Choroid plexus epithelial cell (primary cell): ENCODE measurements around the gene IFT80.
A peak's percentile ranks its signal among the peaks of the same experiment; 100 is the strongest.

ENCODE experiments used
- DNase-seq: peaks from one replicate; pipeline ENCODE4 v3.0.0-alpha.2; 2010; ENCODE audit warnings: low read depth
- H3K4me3 ChIP-seq: 2 replicates; pipeline ENCODE4 v1.5.1; 2011; ENCODE audit warnings: low read depth, mild to moderate bottlenecking, control low read depth, low read length, moderate library complexity
- TF ChIP-seq, protein P1 (sequence below): conservative IDR thresholded peaks from 2 replicates; pipeline ENCODE4 v1.5.1; 2011; ENCODE audit warnings: low read depth, mild to moderate bottlenecking, control low read depth, inconsistent platforms, low read length, moderate library complexity

The IFT80 gene

DNA sequence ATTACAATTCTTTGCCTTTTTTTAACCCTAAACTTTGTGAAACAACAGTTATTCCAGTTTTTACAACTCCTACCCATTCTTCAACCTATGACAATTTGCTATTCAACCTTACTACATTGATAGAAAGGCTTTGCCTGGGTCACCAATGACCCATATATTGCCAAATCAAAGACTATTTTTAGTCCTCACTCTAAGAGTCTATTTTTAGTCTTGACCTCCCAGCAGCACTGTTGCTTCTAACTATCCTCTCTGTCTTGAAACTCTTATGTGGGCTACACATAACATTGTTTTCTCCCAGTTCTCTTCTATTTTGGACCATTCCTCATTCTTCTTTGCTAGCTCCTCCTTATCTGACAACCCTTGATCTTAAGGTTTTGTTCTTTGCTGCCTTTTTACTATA, 102.4 kb downstream of the IFT80 start:
- DNase-seq: peak; percentile 66
- TF ChIP-seq, protein P1, sequence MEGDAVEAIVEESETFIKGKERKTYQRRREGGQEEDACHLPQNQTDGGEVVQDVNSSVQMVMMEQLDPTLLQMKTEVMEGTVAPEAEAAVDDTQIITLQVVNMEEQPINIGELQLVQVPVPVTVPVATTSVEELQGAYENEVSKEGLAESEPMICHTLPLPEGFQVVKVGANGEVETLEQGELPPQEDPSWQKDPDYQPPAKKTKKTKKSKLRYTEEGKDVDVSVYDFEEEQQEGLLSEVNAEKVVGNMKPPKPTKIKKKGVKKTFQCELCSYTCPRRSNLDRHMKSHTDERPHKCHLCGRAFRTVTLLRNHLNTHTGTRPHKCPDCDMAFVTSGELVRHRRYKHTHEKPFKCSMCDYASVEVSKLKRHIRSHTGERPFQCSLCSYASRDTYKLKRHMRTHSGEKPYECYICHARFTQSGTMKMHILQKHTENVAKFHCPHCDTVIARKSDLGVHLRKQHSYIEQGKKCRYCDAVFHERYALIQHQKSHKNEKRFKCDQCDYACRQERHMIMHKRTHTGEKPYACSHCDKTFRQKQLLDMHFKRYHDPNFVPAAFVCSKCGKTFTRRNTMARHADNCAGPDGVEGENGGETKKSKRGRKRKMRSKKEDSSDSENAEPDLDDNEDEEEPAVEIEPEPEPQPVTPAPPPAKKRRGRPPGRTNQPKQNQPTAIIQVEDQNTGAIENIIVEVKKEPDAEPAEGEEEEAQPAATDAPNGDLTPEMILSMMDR: no peak
- H3K4me3 ChIP-seq: no peak overlapping the region

DNA sequence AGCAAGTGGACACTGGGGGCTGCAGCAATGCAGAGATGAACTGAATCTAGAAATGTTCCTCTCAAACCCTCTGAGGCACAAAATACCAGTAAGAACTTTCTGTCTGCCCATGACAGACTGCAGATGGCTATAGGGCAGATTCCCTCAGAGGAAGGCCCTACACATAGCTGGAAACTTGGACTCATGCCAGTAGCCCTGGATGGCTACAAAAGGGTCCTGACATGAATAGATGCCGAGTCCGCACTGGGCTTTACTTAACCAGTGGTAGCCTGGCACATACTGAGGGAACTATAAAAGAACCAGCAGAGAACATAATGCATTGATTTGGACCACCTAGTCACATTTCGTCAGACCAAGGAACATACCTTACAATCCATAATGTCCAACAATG, 107.1 kb downstream of the IFT80 start:
- no peak overlapping the region for H3K4me3 ChIP-seq
- TF ChIP-seq, protein P1: no peak
- no peak for DNase-seq

DNA sequence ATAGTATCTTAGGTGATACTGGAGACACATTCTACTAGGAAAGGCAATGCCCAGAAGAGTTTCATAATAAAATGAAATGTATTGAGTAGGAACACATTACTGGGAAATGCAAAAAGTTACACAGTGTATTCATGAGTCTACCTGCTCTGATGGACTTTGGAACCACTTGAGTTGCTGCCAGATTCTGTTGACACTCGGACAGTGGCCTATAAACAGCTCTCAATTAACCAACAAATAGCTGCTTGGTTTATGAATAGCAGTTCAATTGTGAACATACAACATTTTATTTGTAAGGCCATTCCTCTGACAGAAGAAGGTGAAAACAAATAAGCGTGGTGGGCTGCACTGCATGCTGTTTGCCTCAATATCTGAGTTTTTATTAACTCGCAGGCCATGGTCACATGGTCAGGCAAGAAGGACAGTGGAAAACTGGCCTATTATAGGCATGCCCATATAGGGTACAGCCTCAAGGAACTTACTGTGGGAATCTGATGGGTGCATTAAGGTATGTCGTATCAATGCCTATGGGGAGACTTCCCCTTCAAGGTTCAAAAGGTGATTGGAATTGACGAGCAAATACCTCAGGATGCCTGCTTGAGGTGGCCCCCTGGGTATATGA, 107.6 kb downstream of the IFT80 start:
- TF ChIP-seq, protein P1: no peak
- no peak for DNase-seq
- H3K4me3 ChIP-seq: no peak overlapping the region

DNA sequence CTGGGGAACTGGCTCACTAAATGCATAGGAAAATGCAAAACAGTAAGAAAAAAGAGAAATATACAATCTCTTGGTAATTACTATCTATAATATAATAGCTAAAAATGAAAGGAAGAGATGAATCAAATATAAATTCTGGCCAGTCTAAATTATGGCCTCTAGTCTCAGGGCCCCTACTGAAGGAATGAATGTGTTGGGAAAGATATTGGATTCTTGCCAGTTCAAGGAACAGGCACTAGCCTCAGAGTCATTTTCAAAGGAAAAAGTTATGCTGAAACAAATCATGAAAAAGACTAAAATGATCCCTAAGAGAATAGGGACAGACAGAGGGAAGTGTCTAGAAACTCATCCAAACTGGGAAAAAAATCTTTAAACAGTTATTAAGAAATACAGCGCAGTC, 111.4 kb downstream of the IFT80 start:
- H3K4me3 ChIP-seq: no peak overlapping the region
- TF ChIP-seq, protein P1: no peak
- DNase-seq: peak; percentile 26

DNA sequence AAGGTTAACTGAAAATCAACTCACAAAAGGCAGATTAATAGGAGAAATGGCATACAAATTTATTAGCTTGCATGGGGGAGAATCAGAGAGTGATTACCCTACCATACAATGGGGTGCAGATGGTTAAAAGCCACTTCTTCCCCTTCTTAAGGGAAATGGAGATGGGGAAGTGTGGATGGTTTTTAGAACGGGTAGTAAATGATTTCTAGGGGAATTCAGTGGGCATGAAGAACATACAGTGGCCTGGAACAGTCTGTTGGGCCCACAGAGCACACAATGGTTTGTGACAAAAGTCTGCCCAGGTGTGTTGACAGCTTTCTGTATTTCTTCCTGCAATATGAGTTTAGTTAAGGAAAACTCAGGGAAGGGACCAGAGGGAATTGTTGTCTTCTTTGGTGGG, 112.8 kb downstream of the IFT80 start:
- TF ChIP-seq, protein P1: no peak
- H3K4me3 ChIP-seq: no peak overlapping the region
- no peak for DNase-seq

DNA sequence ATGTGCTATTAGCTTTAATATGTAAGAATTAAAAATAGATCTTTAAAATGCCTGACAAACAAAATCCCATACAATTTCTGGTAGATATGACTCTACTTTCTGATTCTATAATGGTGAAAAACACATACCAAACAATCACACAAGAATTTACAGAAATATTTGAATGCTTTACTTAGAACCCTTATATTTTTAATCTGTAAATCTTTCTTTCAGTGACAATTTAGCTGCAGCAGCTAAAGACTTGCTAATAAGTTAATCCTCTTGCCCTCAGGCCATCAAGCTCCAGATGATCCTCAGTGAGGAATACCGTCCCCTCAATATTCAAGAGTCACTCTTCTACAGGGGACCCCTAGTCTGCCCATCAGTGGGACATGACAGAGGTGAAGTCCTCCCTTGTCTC, 118.2 kb downstream of the IFT80 start:
- TF ChIP-seq, protein P1: no peak
- no peak overlapping the region for H3K4me3 ChIP-seq

DNA sequence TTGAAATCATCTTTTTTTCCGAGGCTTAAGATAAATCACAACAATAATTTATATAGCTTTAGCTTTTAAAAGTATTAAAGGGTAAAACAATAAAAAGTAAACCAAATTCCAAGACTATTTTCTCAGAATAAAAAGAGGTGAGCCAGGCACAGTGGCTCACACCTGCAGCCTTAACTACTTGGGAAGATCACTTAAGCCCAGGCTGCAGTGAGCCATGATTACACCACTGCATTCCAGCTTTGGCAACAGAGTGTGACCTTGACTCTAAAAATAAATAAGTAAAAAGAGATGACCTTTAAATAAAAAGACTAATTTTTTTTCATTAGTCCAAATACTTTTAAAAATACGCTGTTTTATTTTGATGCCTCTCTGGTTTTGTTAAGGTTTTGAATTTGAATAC, 119.4 kb downstream of the IFT80 start:
- TF ChIP-seq, protein P1: no peak
- peak; percentile 20 for DNase-seq
- H3K4me3 ChIP-seq: no peak overlapping the region

More for the DNA sequence above, 118.2 kb downstream of the IFT80 start:
- DNase-seq: no peak
